D341Med (cell line): ENCODE measurements around the gene MPP7.

ENCODE experiments used
- DNase-seq: peaks from one replicate; pipeline ENCODE4 v3.0.0; 2012; ENCODE audit warnings: low spot score

The MPP7 gene

DNA sequence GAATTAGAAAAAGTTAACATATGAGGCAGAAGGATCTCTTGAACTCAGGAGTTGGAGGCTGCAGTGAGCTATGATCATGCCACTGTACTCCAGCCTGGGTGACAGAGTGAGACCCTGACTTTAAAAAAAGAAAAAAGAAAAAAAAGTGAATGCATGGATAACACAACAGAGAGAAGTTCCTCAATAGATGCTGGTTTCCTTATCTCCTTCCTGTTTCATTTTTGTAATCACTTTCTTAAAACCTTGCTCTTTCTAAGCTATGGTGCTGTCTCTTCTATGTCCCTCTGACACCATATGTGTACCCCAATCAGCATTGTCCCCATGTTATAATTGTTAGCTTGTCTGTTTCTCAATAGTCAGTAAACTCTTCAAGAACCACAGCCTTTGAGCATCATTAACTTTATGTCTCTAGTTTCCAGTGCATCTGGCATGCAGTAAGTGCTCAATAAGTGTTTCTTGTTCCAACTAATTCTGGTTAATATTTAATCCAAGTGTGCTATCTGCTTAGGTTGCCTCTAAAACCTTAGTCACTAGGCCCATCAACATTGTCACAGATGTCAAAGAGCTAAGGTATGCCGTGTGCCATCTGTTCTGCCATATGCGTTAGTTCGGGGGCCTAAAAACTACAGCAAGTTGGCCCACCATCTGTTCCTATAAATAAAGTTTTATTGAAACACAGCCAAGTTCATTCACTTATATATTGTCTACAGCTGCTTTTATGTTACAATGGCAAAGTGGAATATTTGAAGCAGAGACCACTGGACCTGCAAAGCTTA, 36.2 kb downstream of the MPP7 start:
- no peak for DNase-seq

- no peak for DNase-seq
Measured at GRCh38 chr10:28263136-28263857, 39.6 kb downstream of the MPP7 start.

DNA sequence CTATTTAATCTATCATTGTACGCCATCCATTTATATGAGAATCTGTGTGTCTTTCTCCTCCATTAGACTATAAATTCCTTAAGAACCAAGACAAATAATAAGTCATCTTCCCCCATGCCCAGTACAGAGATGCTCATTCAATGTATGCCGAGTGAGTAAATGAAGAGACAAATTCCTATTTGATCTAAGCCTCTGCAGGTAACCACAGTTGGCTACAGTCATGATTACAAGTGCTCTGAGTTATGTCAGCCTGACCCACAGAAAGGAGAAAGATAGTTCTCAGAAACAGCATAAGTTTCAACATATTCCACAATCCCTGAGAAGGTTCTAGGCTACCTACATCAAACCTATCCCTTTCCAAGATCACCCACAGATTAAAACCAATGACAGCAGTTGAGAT, 46.1 kb downstream of the MPP7 start:
- DNase-seq: no peak

DNA sequence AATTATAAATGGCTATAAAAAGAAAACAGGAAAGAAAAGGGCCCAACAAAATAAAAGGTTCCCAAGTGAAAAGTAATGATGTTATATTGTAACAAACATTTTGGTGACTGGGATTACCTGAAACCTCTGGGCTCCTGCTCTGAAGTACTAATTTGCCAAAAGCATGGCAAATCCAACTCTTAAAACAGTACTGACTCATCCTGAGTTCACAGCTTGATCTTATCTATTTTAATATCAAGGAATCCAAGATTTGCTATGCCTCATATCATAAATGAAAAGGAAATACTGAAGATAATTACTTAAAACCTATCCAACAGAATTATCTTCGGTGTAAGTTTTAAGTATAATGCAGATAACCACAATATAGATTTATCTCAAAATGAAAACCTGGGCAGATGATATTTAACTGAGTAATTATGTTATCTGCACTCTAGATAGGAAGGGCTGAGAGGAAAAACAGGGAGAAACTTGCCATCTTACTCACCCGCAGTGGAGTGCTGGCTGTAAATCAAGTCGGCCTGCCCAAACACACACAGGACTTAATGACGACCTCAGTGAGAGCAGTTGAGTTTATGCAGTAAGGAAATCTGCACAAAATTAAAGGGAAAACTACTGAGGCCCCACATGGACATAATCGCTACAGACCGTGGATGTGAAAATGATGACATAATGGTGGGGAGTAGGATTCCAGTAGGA, 48.4 kb downstream of the MPP7 start:
- no peak for DNase-seq

GRCh38 chr10:28253169-28253785, 49.6 kb downstream of the MPP7 start:
- DNase-seq: no peak
